Small intestine (tissue), 7 donors: Measurements from ENCODE around the gene ATRIP. TPM values are rescaled to one million over a fixed set of nuclear protein-coding genes. Genes with fewer than 3 reads are reported as not detected.
"Not testable (repeated sequence)": the region's sequence is repeated elsewhere in the genome, so short reads cannot be mapped to it uniquely, and the experiment has no call there.

Experiments used
- DNase-seq, 2 donors: peaks; one replicate each; pipeline versions ENCODE4 v3.0.0 to v3.0.0-alpha.2; 2013
- FAIRE-seq: peaks from 2 replicates; lab custom pipeline; 2012; peaks lifted over from hg19 to GRCh38; lab: Jason Lieb, UNC
- H3K27ac ChIP-seq, 3 donors: one replicate each; pipeline ENCODE4 v1.5.1; 2013; ENCODE audit warnings: low read length in 2 of 3, mild to moderate bottlenecking in 2 of 3, control low read depth in 1 of 3, inconsistent platforms in 1 of 3, low read depth in 1 of 3, moderate library complexity in 1 of 3
- H3K27me3 ChIP-seq, 3 donors: one replicate each; pipeline ENCODE4 v1.6.1; 2013; ENCODE audit warnings: low read length in 3 of 3, inconsistent platforms in 1 of 3; ENCODE audit not compliant: control insufficient read depth in 3 of 3, insufficient read depth in 3 of 3
- H3K36me3 ChIP-seq, 3 donors: one replicate each; pipeline ENCODE4 v1.6.1; 2013; ENCODE audit warnings: low read length in 3 of 3, inconsistent platforms in 1 of 3, low read depth in 1 of 3, mild to moderate bottlenecking in 1 of 3, moderate library complexity in 1 of 3; ENCODE audit not compliant: control insufficient read depth in 3 of 3, insufficient read depth in 2 of 3
- H3K4me1 ChIP-seq, 3 donors: one replicate each; pipeline ENCODE4 v1.6.1; 2013; ENCODE audit warnings: low read length in 2 of 3, inconsistent platforms in 1 of 3, low read depth in 1 of 3, mild to moderate bottlenecking in 1 of 3, moderate library complexity in 1 of 3; ENCODE audit not compliant: control insufficient read depth in 3 of 3, insufficient read depth in 2 of 3
- H3K4me3 ChIP-seq, 3 donors: one replicate each; pipeline ENCODE4 v1.5.1; 2013; ENCODE audit warnings: low read length in 3 of 3, control low read depth in 1 of 3, inconsistent platforms in 1 of 3, low read depth in 1 of 3, mild to moderate bottlenecking in 1 of 3, moderate library complexity in 1 of 3
- H3K9me3 ChIP-seq, 2 donors: one replicate each; pipeline ENCODE4 v1.6.1; 2013; ENCODE audit warnings: low read depth in 1 of 2, low read length in 1 of 2; ENCODE audit not compliant: control insufficient read depth in 2 of 2, insufficient read depth in 1 of 2
- WGBS, 3 donors: extraction: QIAGEN DNeasy Blood & Tissue Kit; methylation state at CpG; one replicate each; pipeline ENCODE4 v1.1.7; 2013; 5-methylcytosine and 5-hydroxymethylcytosine counted together
- polyA plus RNA-seq, 4 donors: library from polyadenylated mRNA; stranded (reverse) in 3 of 4; unstranded in 1 of 4; fragments of 200-250 nt in 3 of 4; fragments of 120-200 nt in 1 of 4; gene quantifications; one replicate each; pipeline versions ENCODE4 v1.2.1 to v1.2.3, GENCODE V29; 2013
- donor health status: healthy with polysubstance abuse.
- donor health status: control.
- donor health status: control.
- donor health status: Bipolar disorder and iron deficiency.
- donor health status: healthy.

Gene ATRIP
- polyA plus RNA-seq, 4 donors, result 1.1 to 6.8 (median 3.2) TPM

GRCh38 chr3:48469046-48469915 is 22.7 kb downstream of the ATRIP start:
- peaks cover 16 to 74% (median 20%) of the 10 kb centered on the region in 3 donors for H3K4me1 ChIP-seq
- DNase-seq (no peak), FAIRE-seq (no peak)
- H3K9me3 ChIP-seq, result no peaks in the 10 kb centered on the region
- no peak overlapping the region for H3K4me3 ChIP-seq
- peak overlapping the region; percentile 22 to 44 (median 43) for H3K27ac ChIP-seq
- peaks cover 0 to 60% (median 0%) of the 10 kb centered on the region in 3 donors for H3K36me3 ChIP-seq
- 65 to 79% (median 68%) methylated on average over 29 of the region's 29 CpGs for whole genome bisulfite sequencing, 3 donors
- H3K27me3 ChIP-seq, result no peaks in the 10 kb centered on the region

- DNase-seq (no peak), FAIRE-seq (no peak)
- Histone ChIP-seq H3K27me3 (no peaks in the 10 kb centered on the region), H3K4me3 (no peak overlapping the region), H3K4me1 (peaks cover 16 to 80% (median 20%) of the 10 kb centered on the region in 3 donors), H3K27ac (peak overlapping the region; percentile 22 to 44 (median 43)), H3K36me3 (peaks cover 0 to 51% (median 0%) of the 10 kb centered on the region in 3 donors), H3K9me3 (no peaks in the 10 kb centered on the region)
- 11 to 50% (median 40%) methylated on average over 1 of the region's 1 CpG for WGBS, 3 donors
These were observed 23.7 kb downstream of the ATRIP start for GRCh38 chr3:48470286-48470685.

- WGBS, 3 donors, result 0 to 1% (median 0%) methylated on average over 5 of the region's 5 CpGs
- Histone ChIP-seq H3K4me3 (peak overlapping the region; percentile 41 to 97 (median 70)), H3K4me1 (peaks cover 12 to 57% (median 13%) of the 10 kb centered on the region in 3 donors), H3K36me3 (peaks cover 0 to 47% (median 0%) of the 10 kb centered on the region in 3 donors), H3K9me3 (no peaks in the 10 kb centered on the region), H3K27me3 (no peaks in the 10 kb centered on the region), H3K27ac (peak overlapping the region; percentile 94 to 100 (median 95))
- DNase-seq (no peak), FAIRE-seq (no peak)
These were observed 26.1 kb downstream of the ATRIP start for GRCh38 chr3:48472673-48472922.

GRCh38 chr3:48472923-48473616 is 26.5 kb downstream of the ATRIP start:
- FAIRE-seq (no peak), DNase-seq (peak; percentile 97 to 99)
- Histone ChIP-seq H3K27me3 (no peaks in the 10 kb centered on the region), H3K4me1 (peaks cover 9 to 52% (median 11%) of the 10 kb centered on the region in 3 donors), H3K4me3 (peak overlapping the region; percentile 41 to 97 (median 70)), H3K27ac (peak overlapping the region; percentile 94 to 100 (median 95)), H3K36me3 (peaks cover 0 to 47% (median 0%) of the 10 kb centered on the region in 3 donors), H3K9me3 (no peaks in the 10 kb centered on the region)
- WGBS, 3 donors, result 3 to 4% (median 3%) methylated on average over 17 of the region's 17 CpGs

- Histone ChIP-seq H3K27ac (peak overlapping the region; percentile 94 to 100 (median 95)), H3K4me3 (no peak overlapping the region)
These were observed 27.0 kb downstream of the ATRIP start for GRCh38 chr3:48473617-48473952.

GRCh38 chr3:48474031-48474430 is 27.5 kb downstream of the ATRIP start:
- H3K27ac ChIP-seq, result peak overlapping the region in 2 of 3 donors; percentile 94 to 100
- H3K4me1 ChIP-seq, result peaks cover 7 to 47% (median 10%) of the 10 kb centered on the region in 3 donors
- H3K36me3 ChIP-seq, result peaks cover 0 to 45% (median 0%) of the 10 kb centered on the region in 3 donors
- H3K4me3 ChIP-seq, DNase-seq, H3K27me3 ChIP-seq, H3K9me3 ChIP-seq, FAIRE-seq: not testable (repeated sequence)
- 93 to 97% (median 96%) methylated on average over 4 of the region's 4 CpGs for WGBS, 3 donors

More at GRCh38 chr3:48473617-48473952, 27.0 kb downstream of the ATRIP start:
- no peak for FAIRE-seq
- no peak for DNase-seq
- H3K36me3 ChIP-seq, result peaks cover 0 to 45% (median 0%) of the 10 kb centered on the region in 3 donors
- 35 to 65% (median 58%) methylated on average over 5 of the region's 5 CpGs for WGBS, 3 donors
- peaks cover 7 to 48% (median 11%) of the 10 kb centered on the region in 3 donors for H3K4me1 ChIP-seq
- no peaks in the 10 kb centered on the region for H3K9me3 ChIP-seq
- H3K27me3 ChIP-seq, result no peaks in the 10 kb centered on the region

GRCh38 chr3:48474619-48475018 is 28.1 kb downstream of the ATRIP start:
- H3K27ac ChIP-seq, result peak overlapping the region in 1 of 3 donors; percentile 55
- no peak overlapping the region for H3K4me3 ChIP-seq
- no peaks in the 10 kb centered on the region for H3K9me3 ChIP-seq
- no peak for FAIRE-seq
- 78 to 90% (median 81%) methylated on average over 4 of the region's 4 CpGs for WGBS, 3 donors
- peaks cover 0 to 42% (median 0%) of the 10 kb centered on the region in 3 donors for H3K36me3 ChIP-seq
- peak in 1 of 2 donors; percentile 55 for DNase-seq
- peaks cover 5 to 45% (median 6%) of the 10 kb centered on the region in 3 donors for H3K4me1 ChIP-seq
- no peaks in the 10 kb centered on the region for H3K27me3 ChIP-seq

GRCh38 chr3:48475188-48475587 is 28.7 kb downstream of the ATRIP start:
- Histone ChIP-seq H3K27ac (no peak overlapping the region), H3K27me3 (no peaks in the 10 kb centered on the region), H3K36me3 (peaks cover 0 to 36% (median 0%) of the 10 kb centered on the region in 3 donors), H3K9me3 (no peaks in the 10 kb centered on the region), H3K4me3 (no peak overlapping the region), H3K4me1 (peaks cover 3 to 39% (median 6%) of the 10 kb centered on the region in 3 donors)
- FAIRE-seq (no peak), DNase-seq (no peak)
- WGBS, 3 donors, result 89 to 96% (median 93%) methylated on average over 11 of the region's 11 CpGs
